ENCODE data around the gene ISOC2.
A peak's percentile ranks its signal among the peaks of the same experiment; 100 is the strongest.
"Not testable (repeated sequence)": the region's sequence is repeated elsewhere in the genome, so short reads cannot be mapped to it uniquely, and the experiment has no call there.

The ISOC2 gene

GRCh38 chr19:55460670-55461258, 678 bp downstream of the ISOC2 start:
- peak in 37 of 58 donors; percentile 14 to 68 (median 40) for DNase-seq

- DNase-seq, result peak in 4 of 58 donors; percentile 32 to 47 (median 40)
Observed at GRCh38 chr19:55459950-55460657, 1.3 kb downstream of the ISOC2 start.

GRCh38 chr19:55459551-55459949, 1.9 kb downstream of the ISOC2 start:
- DNase-seq, result no peak

- DNase-seq, result no peak
Observed at GRCh38 chr19:55457683-55458457, 3.6 kb downstream of the ISOC2 start.

- DNase-seq, result no peak
Observed at GRCh38 chr19:55456347-55456746, 5.1 kb downstream of the ISOC2 start.

- DNase-seq, result no peak
Observed at GRCh38 chr19:55455576-55456235, 5.7 kb downstream of the ISOC2 start.

GRCh38 chr19:55454787-55455243, 6.6 kb downstream of the ISOC2 start:
- peak in 42 of 58 donors; percentile 6 to 66 (median 34) for DNase-seq

GRCh38 chr19:55453511-55454260, 7.8 kb downstream of the ISOC2 start:
- DNase-seq, result no peak

GRCh38 chr19:55452749-55453346, 8.6 kb downstream of the ISOC2 start:
- peak; percentile 69 to 98 (median 93) for DNase-seq

- peak in 51 of 58 donors; percentile 14 to 75 (median 45) for DNase-seq
Observed at GRCh38 chr19:55451965-55452748, 9.3 kb downstream of the ISOC2 start.

- DNase-seq, result peak in 8 of 58 donors; percentile 18 to 73 (median 48)
Observed at GRCh38 chr19:55451163-55451964, 10.1 kb downstream of the ISOC2 start.

GRCh38 chr19:55449469-55449868, 12.0 kb downstream of the ISOC2 start:
- peak in 1 of 58 donors; percentile 10 for DNase-seq

GRCh38 chr19:55448175-55448490, 13.3 kb downstream of the ISOC2 start:
- DNase-seq, result not testable (repeated sequence)

GRCh38 chr19:55447421-55448174, 13.8 kb downstream of the ISOC2 start:
- peak in 54 of 58 donors; percentile 14 to 90 (median 74) for DNase-seq

GRCh38 chr19:55446060-55446459, 15.4 kb downstream of the ISOC2 start:
- no peak for DNase-seq

- peak in 5 of 58 donors; percentile 12 to 20 (median 15) for DNase-seq
Observed at GRCh38 chr19:55444646-55445045, 16.8 kb downstream of the ISOC2 start.

- peak in 1 of 58 donors; percentile 43 for DNase-seq
Observed at GRCh38 chr19:55443824-55444480, 17.5 kb downstream of the ISOC2 start.
